ENCODE results near the gene EXOSC2.

GRCh38 chr9:130651752-130652151 lies 41.8 kb upstream of the EXOSC2 start:
- TF ChIP-seq CTCF (conservative IDR thresholded peaks at IDR 0.05 in 1 of 2, IDR thresholded peaks at IDR 0.05 in 1 of 2; ENCODE audit: extremely low read depth in 1 of 2, insufficient read depth in 1 of 2, low read depth in 1 of 2, low read length in 2 of 2), result no peak
- no peak for TF ChIP-seq EZH2 (IDR thresholded peaks at IDR 0.05; ENCODE audit: borderline replicate concordance, low read length)

All from mammary epithelial cell (primary cell).